IPS-NIHi7 (cell line): ENCODE results near the gene BNIP2.
"Not testable (repeated sequence)": the region's sequence is repeated elsewhere in the genome, so short reads cannot be mapped to it uniquely, and the experiment has no call there.

Experiments used
- DNase-seq: peaks from one replicate; pipeline ENCODE4 v3.0.0; 2012; ENCODE audit warnings: mixed read lengths; ENCODE audit errors: extremely low spot score

Gene BNIP2

DNA sequence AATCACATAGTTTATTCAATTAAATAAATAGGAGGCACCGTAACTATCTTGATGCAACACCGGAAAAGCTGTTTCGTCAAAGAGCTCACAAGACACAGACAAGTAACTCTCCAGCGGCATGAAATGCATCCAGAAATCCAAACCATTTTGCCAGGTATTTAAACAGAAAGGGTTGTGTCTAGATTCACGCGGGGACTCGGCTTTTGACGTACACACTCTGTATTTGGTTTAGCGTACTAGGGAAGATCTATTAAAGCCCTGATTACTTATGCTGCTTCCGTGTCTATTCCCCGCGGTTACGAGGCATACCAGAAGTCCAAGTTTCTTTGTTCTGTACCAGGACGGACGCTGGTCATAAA, 718 bp downstream of the BNIP2 start:
- DNase-seq = no peak

GRCh38 chr15:59687836-59688235, 1.3 kb downstream of the BNIP2 start:
- DNase-seq = no peak

GRCh38 chr15:59686389-59686788, 2.7 kb downstream of the BNIP2 start:
- DNase-seq = no peak

DNA sequence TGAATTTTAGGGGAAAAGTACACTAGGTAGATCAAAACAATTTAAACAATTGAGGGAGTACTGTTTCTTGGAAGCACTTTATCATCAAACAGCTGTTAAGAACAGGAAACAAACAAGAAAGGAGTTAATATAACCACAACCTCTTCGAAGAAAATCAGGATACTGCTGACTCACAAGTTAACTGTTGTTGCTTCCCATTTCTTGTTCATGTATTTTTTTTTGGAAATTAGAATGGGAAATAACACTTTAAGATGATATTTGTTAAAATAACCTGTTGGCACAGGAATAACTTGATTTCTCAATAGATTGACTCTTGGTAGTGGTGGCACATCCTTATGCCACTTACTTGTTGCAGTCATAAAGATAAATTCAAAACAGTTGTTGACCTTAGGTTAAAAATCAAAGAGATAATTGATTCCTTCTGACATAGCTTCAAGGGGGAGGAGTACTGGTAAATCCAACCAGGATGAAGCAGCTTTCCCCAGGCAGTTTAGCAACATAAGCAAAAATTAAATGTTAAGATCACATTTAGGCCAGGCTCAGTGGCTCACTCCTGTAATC, 3.3 kb downstream of the BNIP2 start:
- no peak for DNase-seq

DNA sequence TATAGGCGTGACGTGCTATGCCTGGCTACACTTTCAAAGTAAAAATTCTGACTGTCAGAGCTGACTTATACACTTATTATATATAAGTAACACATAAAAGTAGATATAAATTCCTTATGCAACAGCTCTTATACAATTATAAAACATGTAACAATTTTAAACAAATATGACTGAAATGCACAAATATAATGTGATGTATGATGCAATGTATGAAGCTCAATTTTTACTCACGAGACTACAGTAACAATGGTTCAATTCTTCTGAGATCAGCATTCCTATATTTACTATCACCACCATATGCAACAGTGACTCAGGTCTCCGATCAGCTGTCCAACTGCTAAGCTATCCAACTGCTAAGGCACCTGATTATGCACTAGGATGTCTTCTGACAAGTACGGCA, 8.2 kb downstream of the BNIP2 start:
- DNase-seq = no peak

GRCh38 chr15:59680346-59680745, 8.8 kb downstream of the BNIP2 start:
- DNase-seq = no peak

DNA sequence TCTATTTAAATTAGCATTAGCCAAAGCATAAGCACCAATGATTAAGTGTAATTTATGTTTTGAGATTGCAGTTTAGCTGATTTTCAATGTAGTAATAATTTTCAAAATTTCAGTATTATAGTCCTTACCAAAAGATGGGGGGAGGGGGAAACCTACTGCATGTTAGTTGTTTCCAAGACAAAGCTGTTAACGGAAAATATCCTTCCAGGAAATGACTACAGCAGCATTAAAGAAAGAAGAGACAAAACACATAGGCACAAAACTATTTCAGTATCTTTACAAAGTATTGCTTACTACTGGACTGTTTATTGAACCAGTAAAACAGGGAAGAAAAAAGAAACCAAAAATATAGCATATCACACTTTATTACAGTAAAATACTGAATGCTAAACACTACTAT, 10.5 kb downstream of the BNIP2 start:
- no peak for DNase-seq

- no peak for DNase-seq
Observed at GRCh38 chr15:59678172-59678571, 10.9 kb downstream of the BNIP2 start.

- no peak for DNase-seq
Observed at GRCh38 chr15:59676565-59676964, 12.6 kb downstream of the BNIP2 start.

DNA sequence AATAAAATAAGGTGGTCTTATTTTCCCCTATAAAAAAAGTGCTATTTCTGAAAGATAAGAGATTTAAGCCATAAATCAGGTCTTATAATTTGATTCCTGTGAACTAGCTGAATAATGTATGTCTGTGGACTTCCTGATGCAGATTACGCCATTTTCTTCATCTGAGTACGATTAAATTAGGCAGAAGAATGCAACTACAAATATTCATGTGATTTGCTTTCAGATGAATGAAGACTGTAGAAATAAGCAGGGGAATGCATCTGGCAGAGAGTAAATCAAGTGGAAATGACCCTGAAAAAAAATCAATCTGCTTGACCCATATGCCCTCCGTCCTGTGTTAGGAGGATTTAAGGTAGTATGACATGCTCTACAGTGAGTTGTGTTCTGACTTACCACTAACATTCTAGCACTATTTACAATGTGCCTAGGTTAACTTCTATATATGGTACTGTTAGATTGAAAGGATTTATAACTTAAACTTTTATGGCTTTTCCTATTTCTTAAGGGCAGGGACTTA, 14.7 kb downstream of the BNIP2 start:
- no peak for DNase-seq

GRCh38 chr15:59668556-59668955, 20.6 kb downstream of the BNIP2 start:
- DNase-seq = no peak

DNA sequence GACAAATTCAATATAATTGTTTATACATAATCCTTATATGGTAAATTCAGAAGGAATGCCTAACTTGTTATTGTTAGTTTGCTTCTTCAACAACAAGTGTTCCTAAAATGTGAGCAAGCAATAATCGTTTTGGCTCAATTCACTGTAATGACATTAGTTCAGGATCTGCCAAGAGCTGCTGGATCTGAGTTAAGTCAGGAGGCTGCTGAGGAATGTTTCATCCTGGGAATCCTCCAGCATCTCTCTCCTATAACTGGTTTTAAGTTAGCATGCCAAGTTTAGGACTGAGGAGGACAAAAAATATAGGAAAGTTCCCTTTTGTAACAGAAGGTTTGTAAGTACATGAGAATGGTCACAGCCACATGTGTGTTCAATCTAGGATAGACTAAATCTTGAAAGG, 26.9 kb downstream of the BNIP2 start:
- no peak for DNase-seq

DNA sequence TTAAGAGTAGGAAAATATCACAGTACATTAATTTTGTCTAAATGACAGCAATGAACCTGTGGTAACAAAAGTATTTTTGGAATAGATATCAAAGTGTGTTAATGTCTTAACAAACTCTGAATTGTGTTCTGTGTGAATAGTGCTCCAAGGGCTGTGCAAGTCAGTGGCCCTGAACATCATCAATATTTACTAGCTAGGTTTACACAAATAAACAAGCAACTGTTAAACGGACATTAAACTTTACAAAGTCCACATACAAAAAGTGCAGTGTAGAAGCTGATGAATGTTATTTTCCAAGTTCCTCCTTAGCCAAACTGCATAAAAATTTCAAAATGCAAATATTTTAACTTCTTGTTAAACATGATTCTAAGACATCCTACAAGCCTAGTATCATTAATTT, 29.8 kb downstream of the BNIP2 start:
- DNase-seq = no peak

GRCh38 chr15:59657635-59658125, 31.4 kb downstream of the BNIP2 start:
- no peak for DNase-seq

- peak; percentile 97 for DNase-seq
Observed at GRCh38 chr15:59656897-59657634, 32.1 kb downstream of the BNIP2 start, which contains the start of gene GTF2A2. TSS of gene GTF2A2 (minus strand) at chr15:59657515. CDS start at chr15:59652277, 5,238 bp downstream.

GRCh38 chr15:59654046-59654445, 35.1 kb downstream of the BNIP2 start:
- no peak for DNase-seq

DNA sequence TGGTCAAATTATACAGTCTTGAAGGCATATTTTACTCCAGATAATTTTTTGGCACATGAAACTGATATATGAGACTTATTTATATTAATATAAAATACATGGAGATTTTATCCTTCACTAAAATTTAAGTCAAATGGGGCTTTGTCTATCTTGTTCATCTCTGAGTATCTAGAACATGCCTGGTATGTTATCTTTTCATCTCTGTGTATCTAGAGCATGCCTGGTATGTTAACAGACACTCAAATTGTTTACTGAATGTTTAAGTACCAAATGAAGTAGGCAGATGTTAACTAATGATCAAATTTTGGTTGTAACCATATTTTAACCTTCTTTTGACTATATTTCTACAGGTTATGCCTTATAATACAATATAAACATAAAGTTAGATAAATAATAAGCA, 39.5 kb downstream of the BNIP2 start:
- DNase-seq = no peak

DNA sequence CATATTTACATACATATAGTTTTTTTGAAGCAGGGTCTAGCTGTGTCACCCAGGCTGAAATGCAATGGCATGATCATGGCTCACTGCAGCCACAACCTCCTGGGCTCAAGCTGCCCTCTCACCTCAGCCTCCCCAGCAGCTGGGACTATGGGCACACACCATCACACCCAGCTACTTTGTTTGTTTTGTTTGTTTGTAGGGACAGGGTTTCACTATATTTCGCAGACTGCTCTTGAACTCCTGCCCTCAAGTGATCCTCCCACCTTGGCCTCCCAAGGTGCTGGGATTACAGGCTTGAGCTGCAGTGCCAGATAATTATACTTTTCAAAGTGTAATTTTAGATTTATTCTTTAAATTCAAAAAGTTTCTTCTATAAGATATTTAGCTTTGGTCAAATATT, 42.0 kb downstream of the BNIP2 start:
- no peak for DNase-seq

- DNase-seq = no peak
Observed at GRCh38 chr15:59646277-59646676, 42.8 kb downstream of the BNIP2 start.

- DNase-seq = not testable (repeated sequence)
Observed at GRCh38 chr15:59645812-59646211, 43.3 kb downstream of the BNIP2 start.

DNA sequence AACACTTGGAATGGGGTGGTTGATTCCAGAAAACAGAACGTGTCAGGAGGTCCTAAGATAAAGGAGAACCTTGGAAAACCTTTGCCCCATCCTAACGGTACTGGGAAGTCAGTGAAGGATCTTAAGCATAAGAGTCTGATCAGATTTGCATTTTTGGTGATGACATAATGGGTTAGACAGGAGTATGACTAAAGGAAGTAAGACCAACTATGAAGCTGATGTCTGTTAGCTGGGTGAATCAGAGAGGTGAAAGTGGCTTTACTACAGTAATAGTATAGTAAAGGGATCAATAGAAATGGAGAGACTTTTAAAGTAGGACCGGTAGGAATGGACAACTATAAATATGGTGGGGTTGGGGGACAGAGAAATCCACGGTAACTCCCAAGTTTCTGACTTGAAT, 44.4 kb downstream of the BNIP2 start:
- no peak for DNase-seq

DNA sequence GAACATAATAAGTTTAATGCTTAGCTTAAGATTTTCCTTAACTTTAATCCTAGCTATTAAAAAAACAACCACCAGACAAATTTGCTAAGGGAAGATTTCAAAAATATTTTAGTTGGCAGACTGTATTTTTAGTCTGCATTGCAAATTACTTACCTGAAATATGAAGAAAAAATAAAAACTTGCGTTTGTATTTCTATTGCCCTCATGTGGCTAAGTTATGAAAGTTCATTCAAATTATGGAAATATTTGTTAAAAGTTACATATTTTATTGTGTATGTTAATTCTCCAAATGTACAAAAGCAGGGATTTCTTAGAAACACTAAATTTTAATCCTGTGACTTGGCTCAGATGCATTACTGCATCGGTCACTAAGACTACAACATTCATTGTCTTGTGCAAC, 46.8 kb downstream of the BNIP2 start:
- no peak for DNase-seq

- DNase-seq = not testable (repeated sequence)
Observed at GRCh38 chr15:59637507-59637906, 51.6 kb downstream of the BNIP2 start.
